ENCODE measurements around the gene ANKS1B. TPM values are rescaled to one million over a fixed set of nuclear protein-coding genes. Genes with fewer than 3 reads are reported as not detected.

Gene ANKS1B
- total RNA-seq, 3 donors from 2014 or later (not counting 1 experiment from before 2014, with no cell fraction given), result not detected

DNA sequence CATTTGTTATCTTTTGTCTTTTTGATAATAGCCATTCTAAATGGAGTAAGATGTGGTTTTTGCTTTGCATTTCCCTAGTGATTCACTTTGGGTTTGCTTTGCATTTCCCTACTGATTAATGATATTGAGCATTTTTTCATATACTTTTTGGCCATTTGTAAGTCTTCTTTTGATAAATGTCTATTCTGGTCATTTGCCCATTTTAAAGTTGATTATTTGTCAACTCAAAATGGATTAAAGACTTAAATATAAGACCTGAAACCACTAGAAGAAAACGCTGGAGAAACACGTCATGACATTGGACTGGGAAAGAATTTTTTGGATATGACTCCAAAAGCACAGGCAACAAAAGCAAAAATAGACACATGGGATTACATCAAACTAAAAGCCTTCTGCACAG, 1191.6 kb downstream of the ANKS1B start:
- H3K36me3 ChIP-seq (ENCODE audit: control insufficient read depth, insufficient read depth, low read length), result no peaks in the 10 kb centered on the region
- H3K27ac ChIP-seq (ENCODE audit: low read length), result no peak overlapping the region
- 88% methylated on average over 2 of the region's 2 CpGs for WGBS (ENCODE audit: insufficient coverage)
- peaks cover 12 to 26% of the 10 kb centered on the region in 2 donors for H3K27me3 Mint-ChIP-seq (ENCODE audit: low read depth in 2 of 2)
- DNase-seq (no peak), ATAC-seq (no peak)
- no peaks in the 10 kb centered on the region for H3K4me1 Mint-ChIP-seq
- no peak overlapping the region for H3K4me3 Mint-ChIP-seq
- no peaks in the 10 kb centered on the region for H3K9me3 ChIP-seq (ENCODE audit: control insufficient read depth, insufficient read depth, low read length)
- H3K4me3 ChIP-seq (ENCODE audit: low read length), result no peak overlapping the region
- H3K27ac Mint-ChIP-seq, result no peak overlapping the region
- no peaks in the 10 kb centered on the region for H3K4me1 ChIP-seq (ENCODE audit: control insufficient read depth, insufficient read depth, low read length)
- intact Hi-C loops (cut with micrococcal nuclease), result no loop called here
- no peaks in the 10 kb centered on the region for H3K9me3 Mint-ChIP-seq
- TF ChIP-seq, protein P1, sequence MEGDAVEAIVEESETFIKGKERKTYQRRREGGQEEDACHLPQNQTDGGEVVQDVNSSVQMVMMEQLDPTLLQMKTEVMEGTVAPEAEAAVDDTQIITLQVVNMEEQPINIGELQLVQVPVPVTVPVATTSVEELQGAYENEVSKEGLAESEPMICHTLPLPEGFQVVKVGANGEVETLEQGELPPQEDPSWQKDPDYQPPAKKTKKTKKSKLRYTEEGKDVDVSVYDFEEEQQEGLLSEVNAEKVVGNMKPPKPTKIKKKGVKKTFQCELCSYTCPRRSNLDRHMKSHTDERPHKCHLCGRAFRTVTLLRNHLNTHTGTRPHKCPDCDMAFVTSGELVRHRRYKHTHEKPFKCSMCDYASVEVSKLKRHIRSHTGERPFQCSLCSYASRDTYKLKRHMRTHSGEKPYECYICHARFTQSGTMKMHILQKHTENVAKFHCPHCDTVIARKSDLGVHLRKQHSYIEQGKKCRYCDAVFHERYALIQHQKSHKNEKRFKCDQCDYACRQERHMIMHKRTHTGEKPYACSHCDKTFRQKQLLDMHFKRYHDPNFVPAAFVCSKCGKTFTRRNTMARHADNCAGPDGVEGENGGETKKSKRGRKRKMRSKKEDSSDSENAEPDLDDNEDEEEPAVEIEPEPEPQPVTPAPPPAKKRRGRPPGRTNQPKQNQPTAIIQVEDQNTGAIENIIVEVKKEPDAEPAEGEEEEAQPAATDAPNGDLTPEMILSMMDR (IDR thresholded peaks at IDR 0.05), result no peak
- H3K27me3 ChIP-seq (ENCODE audit: control insufficient read depth, insufficient read depth, low read length), result no peaks in the 10 kb centered on the region
- H3K36me3 Mint-ChIP-seq, result no peaks in the 10 kb centered on the region

DNA sequence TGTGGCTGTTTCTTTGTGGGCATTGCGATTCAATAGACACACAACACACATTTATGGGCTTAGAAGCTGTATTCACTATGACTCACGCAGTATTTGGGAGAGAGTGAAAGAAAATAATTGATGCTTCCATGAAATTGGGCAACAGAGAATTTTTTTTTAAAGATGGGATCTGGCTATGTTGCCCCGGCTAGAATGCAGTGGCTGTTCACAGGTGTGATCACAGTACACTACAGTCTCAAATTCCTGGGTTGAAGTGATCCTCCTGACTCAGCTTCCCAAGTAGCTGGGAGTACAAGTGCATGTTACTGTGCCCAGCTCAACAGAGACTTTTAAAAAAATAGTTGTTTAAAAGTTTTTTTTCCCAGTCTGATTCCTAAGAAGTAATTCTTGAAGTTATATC, 1193.3 kb downstream of the ANKS1B start:
- DNase-seq (no peak), ATAC-seq (no peak)
- no peaks in the 10 kb centered on the region for H3K4me1 Mint-ChIP-seq
- H3K27ac Mint-ChIP-seq, result no peak overlapping the region
- H3K9me3 Mint-ChIP-seq, result no peaks in the 10 kb centered on the region
- Histone ChIP-seq H3K27ac (ENCODE audit: low read length) (no peak overlapping the region), H3K36me3 (ENCODE audit: control insufficient read depth, insufficient read depth, low read length) (no peaks in the 10 kb centered on the region), H3K27me3 (ENCODE audit: control insufficient read depth, insufficient read depth, low read length) (no peaks in the 10 kb centered on the region), H3K9me3 (ENCODE audit: control insufficient read depth, insufficient read depth, low read length) (no peaks in the 10 kb centered on the region), H3K4me1 (ENCODE audit: control insufficient read depth, insufficient read depth, low read length) (no peaks in the 10 kb centered on the region), H3K4me3 (ENCODE audit: low read length) (no peak overlapping the region)
- TF ChIP-seq, protein P1 (IDR thresholded peaks at IDR 0.05), result no peak
- no peaks in the 10 kb centered on the region for H3K36me3 Mint-ChIP-seq
- peaks cover 12 to 16% of the 10 kb centered on the region in 2 donors for H3K27me3 Mint-ChIP-seq (ENCODE audit: low read depth in 2 of 2)
- intact Hi-C loops (cut with micrococcal nuclease), result no loop called here
- 98% methylated on average over 2 of the region's 3 CpGs for WGBS (ENCODE audit: insufficient coverage)
- no peak overlapping the region for H3K4me3 Mint-ChIP-seq

DNA sequence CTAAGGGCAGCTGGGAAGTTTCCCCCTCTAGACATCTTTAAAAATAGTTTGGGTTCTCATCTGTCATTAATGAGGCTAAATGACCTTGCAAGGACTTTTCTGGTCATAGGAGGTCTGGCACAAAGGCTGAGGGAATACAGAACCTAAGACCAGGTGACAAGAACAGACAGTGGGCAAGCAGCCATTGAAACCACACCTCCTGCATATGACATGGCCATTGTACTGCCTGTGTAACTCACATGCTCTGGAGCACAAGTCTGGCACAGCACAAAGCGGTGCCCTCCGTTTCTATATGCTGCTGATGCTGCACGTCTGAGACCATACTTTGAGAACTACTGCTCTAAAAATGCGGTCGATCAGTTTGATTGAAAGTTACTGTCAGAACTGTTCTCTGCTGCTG, 1196.3 kb downstream of the ANKS1B start:
- no peak overlapping the region for H3K27ac Mint-ChIP-seq
- Histone ChIP-seq H3K27me3 (ENCODE audit: control insufficient read depth, insufficient read depth, low read length) (no peaks in the 10 kb centered on the region), H3K4me3 (ENCODE audit: low read length) (no peak overlapping the region), H3K9me3 (ENCODE audit: control insufficient read depth, insufficient read depth, low read length) (no peaks in the 10 kb centered on the region), H3K4me1 (ENCODE audit: control insufficient read depth, insufficient read depth, low read length) (no peaks in the 10 kb centered on the region), H3K36me3 (ENCODE audit: control insufficient read depth, insufficient read depth, low read length) (no peaks in the 10 kb centered on the region), H3K27ac (ENCODE audit: low read length) (no peak overlapping the region)
- H3K9me3 Mint-ChIP-seq, result no peaks in the 10 kb centered on the region
- intact Hi-C loops (cut with micrococcal nuclease), result no loop called here
- WGBS (ENCODE audit: insufficient coverage), result 94% methylated on average over 5 of the region's 5 CpGs
- no peaks in the 10 kb centered on the region for H3K4me1 Mint-ChIP-seq
- no peak overlapping the region for H3K4me3 Mint-ChIP-seq
- H3K27me3 Mint-ChIP-seq (ENCODE audit: low read depth in 2 of 2), result peaks cover 13% of the 10 kb centered on the region in 2 donors
- DNase-seq (no peak), ATAC-seq (no peak)
- TF ChIP-seq, protein P1 (IDR thresholded peaks at IDR 0.05), result no peak
- no peaks in the 10 kb centered on the region for H3K36me3 Mint-ChIP-seq

DNA sequence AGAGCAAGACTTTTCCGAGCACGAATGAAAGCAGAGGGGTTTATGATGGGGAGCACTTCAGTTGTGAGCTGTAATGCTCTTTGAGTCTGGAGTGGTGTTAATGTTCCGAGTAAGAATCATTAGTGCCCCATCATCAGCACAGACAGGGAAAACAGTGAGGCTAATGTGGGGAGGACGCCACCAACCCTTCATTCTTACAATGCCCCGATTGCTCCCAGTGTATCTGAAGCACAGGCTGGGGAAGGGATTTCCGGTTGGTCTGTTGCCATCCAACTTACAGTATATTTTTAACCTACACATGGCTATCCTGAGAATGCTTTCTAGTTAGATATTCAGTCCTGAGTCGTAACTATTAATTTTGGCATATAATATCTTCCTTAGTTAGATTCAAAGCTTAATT, 1198.1 kb downstream of the ANKS1B start:
- TF ChIP-seq, protein P1 (IDR thresholded peaks at IDR 0.05), result no peak
- Mint-ChIP-seq H3K27me3 (ENCODE audit: low read depth in 2 of 2) (peaks cover 13 to 14% of the 10 kb centered on the region in 2 donors), H3K4me3 (no peak overlapping the region), H3K27ac (no peak overlapping the region), H3K4me1 (no peaks in the 10 kb centered on the region), H3K9me3 (no peaks in the 10 kb centered on the region), H3K36me3 (no peaks in the 10 kb centered on the region)
- DNase-seq, result no peak
- ATAC-seq, result no peak
- H3K36me3 ChIP-seq (ENCODE audit: control insufficient read depth, insufficient read depth, low read length), result no peaks in the 10 kb centered on the region
- no peaks in the 10 kb centered on the region for H3K27me3 ChIP-seq (ENCODE audit: control insufficient read depth, insufficient read depth, low read length)
- no peak overlapping the region for H3K4me3 ChIP-seq (ENCODE audit: low read length)
- intact Hi-C loops (cut with micrococcal nuclease), result no loop called here
- no peaks in the 10 kb centered on the region for H3K4me1 ChIP-seq (ENCODE audit: control insufficient read depth, insufficient read depth, low read length)
- no peak overlapping the region for H3K27ac ChIP-seq (ENCODE audit: low read length)
- WGBS (ENCODE audit: insufficient coverage), result 82% methylated on average over 6 of the region's 7 CpGs
- no peaks in the 10 kb centered on the region for H3K9me3 ChIP-seq (ENCODE audit: control insufficient read depth, insufficient read depth, low read length)

Data from natural killer cell (primary cell).